GM10248 (cell line): ENCODE measurements around the gene MCTP1.

Source experiments
- CTCF ChIA-PET: fragments of 300-600 bp; sonication (Branson Sonifier 250); formaldehyde crosslinking; extraction: SDS; loops from one replicate; lab custom pipeline; 2021; ENCODE audit warnings: antibody characterized with exemption; lab: Yijun Ruan, JAX
- POLR2A ChIA-PET: fragments of 350-650 bp; sonication (Branson Sonifier 250); formaldehyde crosslinking; extraction: SDS; loops from one replicate; lab custom pipeline; 2020; ENCODE audit warnings: antibody characterized with exemption; lab: Yijun Ruan, JAX
- DNase-seq: peaks from one replicate; pipeline ENCODE4 v3.0.0; 2012; ENCODE audit errors: extremely low spot score
- CTCF ChIP-seq: IDR thresholded peaks from 2 replicates; pipeline ENCODE4 v1.5.1; 2012; ENCODE audit warnings: mild to moderate bottlenecking, low read depth; ENCODE audit errors: extremely low read depth, missing control alignments, control extremely low read depth

MCTP1 gene

GRCh38 chr5:94689908-94690307 is 595.0 kb downstream of the MCTP1 start:
- ChIA-PET POLR2A (no interaction called here), CTCF (no interaction called here)
- DNase-seq, result no peak
- TF ChIP-seq CTCF, result no peak

GRCh38 chr5:94682814-94683520 is 601.9 kb downstream of the MCTP1 start:
- no peak for TF ChIP-seq CTCF
- ChIA-PET CTCF (interaction anchor here (1.3 kb wide), 1 partner anchor 13 kb away, joined by 3 read pairs; no protein-coding TSS in a partner anchor), POLR2A (no interaction called here)
- no peak for DNase-seq

- ChIA-PET POLR2A (no interaction called here), CTCF (interaction anchor here (0.8 to 1.7 kb wide), 3 partner anchors 11 to 23 kb away, joined by 3 to 6 read pairs (median 3); no protein-coding TSS in a partner anchor)
- DNase-seq, result no peak
- no peak for TF ChIP-seq CTCF
These were observed 608.8 kb downstream of the MCTP1 start for GRCh38 chr5:94675965-94676618.

DNA sequence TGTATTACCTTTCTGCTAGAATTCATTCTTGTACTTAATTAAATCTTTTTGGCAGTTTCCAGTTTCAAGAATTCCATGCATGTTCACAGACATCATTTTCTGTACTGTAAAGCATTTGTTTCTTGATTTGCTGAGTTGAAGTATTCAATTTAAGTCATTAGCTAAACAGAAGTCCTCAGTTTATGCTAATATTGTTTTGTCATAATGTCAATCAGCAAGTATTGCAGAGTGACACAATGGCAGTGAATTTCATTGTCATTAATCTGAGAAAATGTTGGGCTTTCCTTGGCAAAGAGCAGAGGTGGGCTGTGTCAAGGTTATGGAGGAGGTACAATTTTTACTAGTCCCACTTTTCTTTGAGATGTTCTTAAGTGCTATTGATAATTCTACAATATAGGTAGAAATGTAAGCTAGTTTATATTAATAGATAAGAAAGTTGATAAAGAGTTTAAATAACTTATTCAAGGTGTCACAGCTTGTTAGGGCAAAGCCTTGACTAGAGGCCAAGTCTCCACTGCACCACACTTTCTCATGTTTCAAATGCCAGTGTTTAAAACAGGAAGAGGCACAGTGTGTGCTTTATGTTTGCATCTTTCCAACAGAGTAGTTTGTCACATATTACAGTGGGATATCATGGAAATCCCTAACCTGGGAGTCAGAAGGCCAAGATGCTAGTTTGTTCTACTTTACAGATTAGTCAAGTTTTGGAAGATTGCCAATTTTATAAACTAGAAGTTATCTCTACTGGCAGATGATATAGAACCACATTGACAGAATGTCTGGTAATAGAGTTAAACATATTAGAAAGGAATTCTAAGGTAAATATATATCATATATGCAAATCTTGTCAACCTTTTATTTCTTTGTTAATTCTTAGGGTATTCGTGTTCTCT is 610.2 kb downstream of the MCTP1 start:
- CTCF ChIA-PET, result interaction anchor here (0.7 to 1.7 kb wide), 7 partner anchors 10 to 64 kb away, joined by 3 to 6 read pairs (median 3); no protein-coding TSS in a partner anchor
- POLR2A ChIA-PET, result no interaction called here

GRCh38 chr5:94672746-94673145 is 612.1 kb downstream of the MCTP1 start:
- DNase-seq, result no peak
- ChIA-PET CTCF (interaction anchor here (0.7 to 1.7 kb wide), 2 partner anchors 10 to 12 kb away, joined by 3 to 6 read pairs; no protein-coding TSS in a partner anchor), POLR2A (no interaction called here)

More for the DNA sequence above, 610.2 kb downstream of the MCTP1 start:
- TF ChIP-seq CTCF, result no peak
- DNase-seq, result no peak

More at GRCh38 chr5:94672746-94673145, 612.1 kb downstream of the MCTP1 start:
- no peak for TF ChIP-seq CTCF
